ENCODE measurements around the gene ZSCAN12. TPM values are rescaled to one million over a fixed set of nuclear protein-coding genes. Genes with fewer than 3 reads are reported as not detected.
"Not testable (repeated sequence)": the region's sequence is repeated elsewhere in the genome, so short reads cannot be mapped to it uniquely, and the experiment has no call there.

ZSCAN12 gene
- total and polyA plus RNA-seq, 10 of the 15 experiments (the other 5 are each of a cell fraction or from before 2014, with no cell fraction given): 1.2 to 12.2 (median 7.4) TPM

DNA sequence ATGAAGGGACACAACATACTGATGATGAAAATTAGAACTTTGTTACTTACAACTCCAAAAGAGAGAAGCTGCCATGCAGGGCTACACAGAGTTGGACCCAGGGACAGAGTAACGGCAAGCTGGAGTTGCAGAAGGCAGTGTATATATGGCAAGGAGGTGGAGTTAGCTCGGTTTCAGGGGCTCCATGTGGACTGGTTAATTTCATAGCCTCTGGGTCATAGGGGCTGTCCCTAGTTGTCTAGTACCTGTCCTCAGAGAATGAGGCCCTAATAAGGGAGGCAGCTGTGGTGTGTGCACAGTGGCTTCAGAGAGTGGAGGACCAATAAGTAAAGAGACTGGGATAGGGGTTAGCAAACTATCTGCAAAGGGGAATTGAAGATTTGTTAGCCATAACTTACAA, 7.9 kb upstream of the ZSCAN12 start (continued):
- TF ChIP-seq EED (IDR thresholded peaks at IDR 0.05; ENCODE audit: low read depth): no peak
- TF ChIP-seq, protein P1, sequence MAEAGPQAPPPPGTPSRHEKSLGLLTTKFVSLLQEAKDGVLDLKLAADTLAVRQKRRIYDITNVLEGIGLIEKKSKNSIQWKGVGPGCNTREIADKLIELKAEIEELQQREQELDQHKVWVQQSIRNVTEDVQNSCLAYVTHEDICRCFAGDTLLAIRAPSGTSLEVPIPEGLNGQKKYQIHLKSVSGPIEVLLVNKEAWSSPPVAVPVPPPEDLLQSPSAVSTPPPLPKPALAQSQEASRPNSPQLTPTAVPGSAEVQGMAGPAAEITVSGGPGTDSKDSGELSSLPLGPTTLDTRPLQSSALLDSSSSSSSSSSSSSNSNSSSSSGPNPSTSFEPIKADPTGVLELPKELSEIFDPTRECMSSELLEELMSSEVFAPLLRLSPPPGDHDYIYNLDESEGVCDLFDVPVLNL (IDR thresholded peaks at IDR 0.05; ENCODE audit: low read depth, low read length): no peak
- TF ChIP-seq, protein P2, sequence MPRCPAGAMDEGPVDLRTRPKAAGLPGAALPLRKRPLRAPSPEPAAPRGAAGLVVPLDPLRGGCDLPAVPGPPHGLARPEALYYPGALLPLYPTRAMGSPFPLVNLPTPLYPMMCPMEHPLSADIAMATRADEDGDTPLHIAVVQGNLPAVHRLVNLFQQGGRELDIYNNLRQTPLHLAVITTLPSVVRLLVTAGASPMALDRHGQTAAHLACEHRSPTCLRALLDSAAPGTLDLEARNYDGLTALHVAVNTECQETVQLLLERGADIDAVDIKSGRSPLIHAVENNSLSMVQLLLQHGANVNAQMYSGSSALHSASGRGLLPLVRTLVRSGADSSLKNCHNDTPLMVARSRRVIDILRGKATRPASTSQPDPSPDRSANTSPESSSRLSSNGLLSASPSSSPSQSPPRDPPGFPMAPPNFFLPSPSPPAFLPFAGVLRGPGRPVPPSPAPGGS (IDR thresholded peaks at IDR 0.05; ENCODE audit: borderline replicate concordance, insufficient read depth, low read depth, low read length, poor library complexity, severe bottlenecking): no peak
- TF ChIP-seq STAT3 (IDR thresholded peaks at IDR 0.05; ENCODE audit: low read depth, low read length): no peak

DNA sequence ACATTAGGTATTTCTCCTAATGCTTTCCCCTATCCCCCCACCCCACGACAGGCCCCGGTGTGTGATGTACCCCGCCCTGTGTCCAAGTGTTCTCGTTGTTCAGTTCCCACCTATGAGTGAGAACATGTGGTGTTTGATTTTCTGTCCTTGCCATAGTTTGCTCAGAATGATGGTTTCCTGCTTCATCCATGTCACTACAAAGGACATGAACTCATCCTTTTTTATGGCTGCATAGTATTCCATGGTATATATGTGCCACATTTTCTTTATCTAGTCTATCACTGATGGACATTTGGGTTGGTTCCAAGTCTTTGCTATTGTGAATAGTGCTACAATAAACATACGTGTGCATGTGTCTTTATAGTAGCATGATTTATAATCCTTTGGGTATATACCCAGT, 4.4 kb upstream of the ZSCAN12 start:
- RAD21 ChIA-PET (ENCODE audit: unreplicated experiment); POLR2A ChIA-PET; ATAC-seq; H3K4me1 ChIP-seq (ENCODE audit: control insufficient read depth, insufficient read depth, low read length); H3K27me3 ChIP-seq (replicated peaks in 1 of 2; ENCODE audit: control insufficient read depth in 2 of 2, insufficient read depth in 2 of 2, low read length in 1 of 2); H3K4me2 ChIP-seq (ENCODE audit: control insufficient read depth, insufficient read depth); H3K36me3 ChIP-seq (ENCODE audit: control insufficient read depth in 2 of 2, insufficient read depth in 2 of 2, low read length in 1 of 2); H4K20me1 ChIP-seq (ENCODE audit: control insufficient read depth, insufficient read depth); SMC1A ChIA-PET (ENCODE audit: uncharacterized antibody, unreplicated experiment); H2AFZ ChIP-seq (ENCODE audit: control insufficient read depth, low read depth, low read length); FAIRE-seq; BruUV-seq (replicated peaks); H3K4me3 ChIP-seq; DNase-seq (ENCODE audit: low read depth, low spot score); in situ Hi-C loops (cut with MboI); H3K9me3 ChIP-seq (replicated peaks; ENCODE audit: control insufficient read depth, insufficient read depth, low read length); H3K27ac ChIP-seq (ENCODE audit: control insufficient read depth, insufficient read depth); H3K9ac ChIP-seq (ENCODE audit: control insufficient read depth, insufficient read depth, low read length); intact Hi-C loops (cut with micrococcal nuclease; ENCODE audit: unreplicated experiment): not testable (repeated sequence)
- H3K79me2 ChIP-seq (ENCODE audit: control insufficient read depth, insufficient read depth, low read length): peaks cover 12% of the 10 kb centered on the region
- WGBS (ENCODE audit: insufficient coverage, insufficient replicate concordance, low lambda C conversion rate, missing lambda C conversion rate): 68% methylated on average over 5 of the region's 5 CpGs
- CTCF ChIA-PET: interaction anchor here (1.4 to 2.4 kb wide), 2 partner anchors 20 to 134 kb away, joined by 3 to 11 read pairs; no protein-coding TSS in a partner anchor

Data from GM12878 (cell line).